Caco-2 (cell line): ENCODE data around the gene NLGN1. TPM values are rescaled to one million over a fixed set of nuclear protein-coding genes. Genes with fewer than 3 reads are reported as not detected.

Experiments used
- BruUV-seq: library from RNA; stranded (reverse); fragments of 400-500 nt; replicated peaks from 2 replicates; lab custom pipeline; 2021; lab: Mats Ljungman, UMichigan
- CTCF ChIA-PET: fragments of 300-600 bp; sonication (Branson Sonifier 250); formaldehyde crosslinking; loops from one replicate; lab custom pipeline; 2022; ENCODE audit warnings: antibody characterized with exemption; lab: Charles Lee
- POLR2A ChIA-PET: fragments of 300-600 bp; sonication (Branson Sonifier 250); formaldehyde crosslinking; loops from one replicate; lab custom pipeline; 2022; ENCODE audit warnings: antibody characterized with exemption; lab: Charles Lee
- DNase-seq, 2 experiments: peaks; one replicate each; pipeline versions ENCODE4 v3.0.0 to v3.0.0-alpha.2; 2020 to 2022
- H3K27me3 ChIP-seq: replicated peaks from 2 replicates; pipeline ENCODE4 v1.6.0; 2011; ENCODE audit warnings: low read length; ENCODE audit not compliant: control insufficient read depth, insufficient read depth
- H3K36me3 ChIP-seq: 2 replicates; pipeline ENCODE4 v1.5.1; 2011; ENCODE audit warnings: low read length; ENCODE audit not compliant: control insufficient read depth, insufficient read depth
- H3K4me1 ChIP-seq: fragments of 250-450 bp; sonication (Bioruptor Pico); 2 replicates; pipeline ENCODE4 v1.5.1; 2020; ENCODE audit warnings: mild to moderate bottlenecking
- H3K4me3 ChIP-seq: 2 replicates; pipeline ENCODE4 v1.5.1; 2011; ENCODE audit warnings: low read depth, mild to moderate bottlenecking, control low read depth, low read length
- H3K9me3 ChIP-seq: fragments of 250-450 bp; sonication (Bioruptor Pico); 2 replicates; pipeline ENCODE4 v1.5.1; 2020; ENCODE audit warnings: mild to moderate bottlenecking, moderate library complexity
- H3K27ac Mint-ChIP-seq: one replicate; pipeline ENCODE4 v1.8.0; 2022; ENCODE audit warnings: mixed read lengths; ENCODE audit not compliant: unreplicated experiment
- H3K27me3 Mint-ChIP-seq: one replicate; pipeline ENCODE4 v1.8.0; 2022; ENCODE audit warnings: mixed read lengths; ENCODE audit not compliant: insufficient read depth, unreplicated experiment
- H3K36me3 Mint-ChIP-seq: one replicate; pipeline ENCODE4 v1.8.0; 2022; ENCODE audit warnings: mild to moderate bottlenecking, mixed read lengths; ENCODE audit not compliant: insufficient read depth, unreplicated experiment
- H3K4me1 Mint-ChIP-seq: one replicate; pipeline ENCODE4 v1.8.0; 2022; ENCODE audit warnings: low read depth, mixed read lengths; ENCODE audit not compliant: unreplicated experiment
- H3K4me3 Mint-ChIP-seq: one replicate; pipeline ENCODE4 v1.8.0; 2022; ENCODE audit warnings: mild to moderate bottlenecking, moderate library complexity, mixed read lengths; ENCODE audit not compliant: unreplicated experiment
- H3K9me3 Mint-ChIP-seq: one replicate; pipeline ENCODE4 v1.8.0; 2022; ENCODE audit warnings: mixed read lengths; ENCODE audit not compliant: unreplicated experiment
- intact Hi-C: fragments of 100-400 bp; cut with micrococcal nuclease; formaldehyde crosslinking; loops from one replicate; pipeline ENCODE4 v1.10.0; 2022; ENCODE audit not compliant: unreplicated experiment
- total RNA-seq: library from RNA; stranded (reverse); gene quantifications from 2 replicates; pipeline ENCODE4 v1.2.3, GENCODE V29; 2022
- TF ChIP-seq, protein P1 (sequence below), 2 experiments: fragments of 200-600 bp in 1 of 2; IDR thresholded peaks; 1 replicate in 1 of 2; 2 replicates in 1 of 2; pipeline versions ENCODE4 v1.5.1 to v1.8.0; 2011 to 2022; ENCODE audit warnings: antibody characterized with exemption in 1 of 2, control low read depth in 1 of 2, inconsistent platforms in 1 of 2, low read depth in 1 of 2, low read length in 1 of 2, mild to moderate bottlenecking in 1 of 2, moderate library complexity in 1 of 2; ENCODE audit not compliant: insufficient read depth in 1 of 2, severe bottlenecking in 1 of 2, unreplicated experiment in 1 of 2

Gene NLGN1
- total RNA-seq, 1 experiment from 2014 or later, result not detected

DNA sequence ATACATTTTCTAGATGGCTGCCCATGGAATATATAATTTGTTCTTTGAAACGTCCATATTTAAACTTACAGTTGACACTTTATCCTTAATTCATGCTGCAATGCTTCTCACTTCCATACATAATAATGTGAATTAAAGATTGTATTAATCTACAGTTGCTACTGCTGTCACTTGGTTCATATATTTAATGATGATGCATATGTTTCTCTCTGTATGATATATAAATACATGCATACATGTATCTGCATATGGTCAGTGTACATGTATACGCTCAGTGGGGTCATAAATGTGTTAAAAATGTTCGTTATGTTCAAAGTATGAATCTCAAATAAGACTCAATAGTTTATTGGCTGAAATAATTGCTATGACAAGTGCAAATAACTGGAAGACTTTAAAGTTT is 382.5 kb downstream of the NLGN1 start:
- no peak overlapping the region for H3K27ac Mint-ChIP-seq
- ChIA-PET POLR2A (no interaction called here), CTCF (no interaction called here)
- Histone ChIP-seq H3K27me3 (no peaks in the 10 kb centered on the region), H3K4me3 (no peak overlapping the region), H3K9me3 (no peaks in the 10 kb centered on the region), H3K4me1 (no peaks in the 10 kb centered on the region), H3K36me3 (no peaks in the 10 kb centered on the region)
- no peak overlapping the region for H3K4me3 Mint-ChIP-seq
- H3K4me1 Mint-ChIP-seq, result no peaks in the 10 kb centered on the region
- H3K27me3 Mint-ChIP-seq, result peaks cover 11% of the 10 kb centered on the region
- H3K9me3 Mint-ChIP-seq, result no peaks in the 10 kb centered on the region
- TF ChIP-seq, protein P1, sequence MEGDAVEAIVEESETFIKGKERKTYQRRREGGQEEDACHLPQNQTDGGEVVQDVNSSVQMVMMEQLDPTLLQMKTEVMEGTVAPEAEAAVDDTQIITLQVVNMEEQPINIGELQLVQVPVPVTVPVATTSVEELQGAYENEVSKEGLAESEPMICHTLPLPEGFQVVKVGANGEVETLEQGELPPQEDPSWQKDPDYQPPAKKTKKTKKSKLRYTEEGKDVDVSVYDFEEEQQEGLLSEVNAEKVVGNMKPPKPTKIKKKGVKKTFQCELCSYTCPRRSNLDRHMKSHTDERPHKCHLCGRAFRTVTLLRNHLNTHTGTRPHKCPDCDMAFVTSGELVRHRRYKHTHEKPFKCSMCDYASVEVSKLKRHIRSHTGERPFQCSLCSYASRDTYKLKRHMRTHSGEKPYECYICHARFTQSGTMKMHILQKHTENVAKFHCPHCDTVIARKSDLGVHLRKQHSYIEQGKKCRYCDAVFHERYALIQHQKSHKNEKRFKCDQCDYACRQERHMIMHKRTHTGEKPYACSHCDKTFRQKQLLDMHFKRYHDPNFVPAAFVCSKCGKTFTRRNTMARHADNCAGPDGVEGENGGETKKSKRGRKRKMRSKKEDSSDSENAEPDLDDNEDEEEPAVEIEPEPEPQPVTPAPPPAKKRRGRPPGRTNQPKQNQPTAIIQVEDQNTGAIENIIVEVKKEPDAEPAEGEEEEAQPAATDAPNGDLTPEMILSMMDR (IDR thresholded peaks at IDR 0.05; ENCODE audit: insufficient read depth in 1 of 2, low read depth in 1 of 2, low read length in 1 of 2, severe bottlenecking in 1 of 2, unreplicated experiment in 1 of 2), result no peak
- no peaks in the 10 kb centered on the region for H3K36me3 Mint-ChIP-seq
- no peak for DNase-seq
- no TSS peak for BruUV-seq
- intact Hi-C loops, result no loop called here

DNA sequence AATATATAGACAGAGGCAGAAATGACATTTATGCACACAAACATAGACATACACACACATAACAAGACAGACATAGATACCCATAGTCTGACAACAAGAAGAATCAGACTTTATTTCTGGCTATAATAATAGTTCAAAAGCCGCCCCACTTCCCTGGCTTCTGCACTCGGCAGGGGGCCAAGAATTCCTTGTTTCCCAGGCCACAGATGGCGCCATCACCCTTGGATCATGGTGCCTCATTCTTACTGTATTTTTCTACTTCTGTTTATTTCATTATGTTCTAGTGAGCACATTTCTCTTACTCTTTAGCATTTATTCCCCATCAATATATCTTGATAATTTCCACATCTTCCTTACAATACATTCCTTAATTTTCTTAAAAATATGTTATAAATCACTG is 387.5 kb downstream of the NLGN1 start:
- Histone ChIP-seq H3K36me3 (no peaks in the 10 kb centered on the region), H3K27me3 (no peaks in the 10 kb centered on the region), H3K9me3 (no peaks in the 10 kb centered on the region), H3K4me1 (no peaks in the 10 kb centered on the region), H3K4me3 (no peak overlapping the region)
- no peaks in the 10 kb centered on the region for H3K4me1 Mint-ChIP-seq
- TF ChIP-seq, protein P1 (IDR thresholded peaks at IDR 0.05; ENCODE audit: insufficient read depth in 1 of 2, low read depth in 1 of 2, low read length in 1 of 2, severe bottlenecking in 1 of 2, unreplicated experiment in 1 of 2), result no peak
- no TSS peak for BruUV-seq
- intact Hi-C loops, result no loop called here
- no peak overlapping the region for H3K27ac Mint-ChIP-seq
- H3K4me3 Mint-ChIP-seq, result no peak overlapping the region
- H3K9me3 Mint-ChIP-seq, result no peaks in the 10 kb centered on the region
- POLR2A ChIA-PET, result no interaction called here
- H3K36me3 Mint-ChIP-seq, result no peaks in the 10 kb centered on the region
- H3K27me3 Mint-ChIP-seq, result peaks cover 9% of the 10 kb centered on the region
- CTCF ChIA-PET, result no interaction called here
- DNase-seq, result peak in 1 of 2 experiments; percentile 4

DNA sequence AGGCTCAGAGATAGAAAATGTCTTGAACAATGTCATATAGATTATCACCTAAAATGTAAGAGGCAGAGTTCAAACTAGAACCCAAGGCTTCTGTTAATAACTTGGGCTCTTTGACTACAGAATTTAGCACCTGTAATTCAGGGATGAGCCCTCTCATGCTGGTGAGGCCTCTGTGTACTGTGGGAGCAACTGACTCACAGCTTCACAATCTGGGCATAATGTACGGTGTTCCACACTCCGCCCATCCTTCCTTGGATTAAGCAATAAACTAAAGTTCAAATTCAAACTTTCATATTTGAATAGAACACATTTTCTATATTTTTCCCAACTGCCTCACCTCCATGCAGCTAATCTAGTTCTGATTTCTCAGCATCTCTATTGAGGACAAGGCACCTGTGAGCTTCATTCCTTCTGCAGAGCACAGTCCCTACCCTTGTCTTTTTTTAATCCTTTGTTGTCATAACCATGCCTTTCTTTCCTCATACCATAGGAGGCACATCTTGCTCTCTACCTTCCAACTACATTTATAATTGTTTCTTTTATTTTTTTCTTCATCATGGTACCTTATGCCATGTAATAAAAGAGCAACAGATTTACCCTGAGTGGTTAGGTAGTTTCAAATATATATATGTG is 392.1 kb downstream of the NLGN1 start:
- DNase-seq, result no peak
- Histone ChIP-seq H3K9me3 (no peaks in the 10 kb centered on the region), H3K4me3 (no peak overlapping the region), H3K27me3 (no peaks in the 10 kb centered on the region), H3K36me3 (no peaks in the 10 kb centered on the region), H3K4me1 (no peaks in the 10 kb centered on the region)
- ChIA-PET POLR2A (no interaction called here), CTCF (no interaction called here)
- no peak overlapping the region for H3K27ac Mint-ChIP-seq
- no peaks in the 10 kb centered on the region for H3K9me3 Mint-ChIP-seq
- H3K4me3 Mint-ChIP-seq, result no peak overlapping the region
- TF ChIP-seq, protein P1 (IDR thresholded peaks at IDR 0.05; ENCODE audit: insufficient read depth in 1 of 2, low read depth in 1 of 2, low read length in 1 of 2, severe bottlenecking in 1 of 2, unreplicated experiment in 1 of 2), result no peak
- intact Hi-C loops, result no loop called here
- peaks cover 11% of the 10 kb centered on the region for H3K27me3 Mint-ChIP-seq
- no peaks in the 10 kb centered on the region for H3K4me1 Mint-ChIP-seq
- no TSS peak for BruUV-seq
- no peaks in the 10 kb centered on the region for H3K36me3 Mint-ChIP-seq
